GM19025 (cell line): Measurements from ENCODE around the gene MCM5.

Experiments
- ATAC-seq: cut with Tn5 transposase; IDR thresholded peaks from one replicate; pipeline ENCODE4 v1.9.1; 2021; ENCODE audit warnings: mild to moderate bottlenecking, low read depth, moderate library complexity; ENCODE audit not compliant: unreplicated experiment

MCM5 gene

DNA sequence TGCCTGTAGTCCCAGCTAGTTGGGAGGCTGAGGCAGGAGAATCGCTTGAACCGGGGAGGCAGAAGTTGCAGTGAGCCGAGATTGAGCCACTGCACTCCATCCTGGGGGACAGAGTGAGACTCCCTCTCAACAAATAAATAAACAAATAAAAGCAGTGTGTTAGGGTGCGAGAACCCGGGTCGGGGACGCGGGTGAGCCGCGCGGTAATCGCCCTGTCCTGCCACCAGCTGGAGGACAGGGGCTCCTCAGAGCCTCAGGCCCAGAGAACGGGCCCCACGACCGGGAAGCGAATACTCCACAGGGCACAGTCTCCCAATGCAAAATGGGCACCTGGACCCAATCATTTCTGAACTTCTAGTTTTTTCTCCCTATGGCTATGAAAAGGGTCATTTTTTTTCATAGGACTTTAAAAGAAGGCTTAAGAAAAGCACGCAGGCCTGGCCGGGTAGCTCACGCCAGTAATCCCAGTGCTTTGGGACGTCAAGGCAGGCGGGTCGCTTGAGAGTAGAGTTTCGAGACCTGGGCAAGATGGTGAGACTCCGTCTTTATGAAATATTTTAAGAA lies 744 bp upstream of the MCM5 start:
- ATAC-seq = no peak

DNA sequence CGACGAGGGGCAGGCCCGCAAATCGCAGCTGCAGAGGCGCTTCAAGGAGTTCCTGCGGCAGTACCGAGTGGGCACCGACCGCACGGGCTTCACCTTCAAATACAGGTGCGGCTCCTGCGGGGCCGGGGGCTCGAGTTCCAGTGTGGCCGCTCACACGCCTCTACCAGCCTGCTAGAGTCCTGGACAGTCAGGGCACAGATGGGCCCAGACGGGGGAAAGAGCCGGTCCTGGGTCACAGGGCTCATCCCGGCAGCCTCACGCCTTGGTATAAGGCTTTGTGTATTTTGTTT lies 506 bp downstream of the MCM5 start:
- ATAC-seq = no peak

DNA sequence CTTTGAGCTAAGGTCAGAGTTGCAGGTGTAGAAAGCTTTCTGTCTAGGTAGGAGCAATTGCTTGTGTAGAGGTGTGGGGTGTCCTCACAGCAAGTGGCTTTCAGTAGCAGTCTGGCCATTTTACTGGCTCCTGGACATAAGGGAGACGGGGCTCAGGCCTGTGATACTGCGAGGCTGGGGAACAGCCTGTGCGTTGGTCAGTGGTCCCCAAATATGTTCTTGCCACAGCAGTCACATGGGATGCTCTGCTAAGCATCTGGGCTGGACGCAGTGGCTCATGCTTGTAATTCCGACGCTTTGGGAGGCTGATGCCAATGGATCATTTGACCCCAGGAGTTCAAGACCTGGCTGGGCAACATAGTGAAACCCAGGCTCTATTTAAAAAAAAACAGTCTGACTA lies 1.9 kb downstream of the MCM5 start:
- no peak for ATAC-seq

DNA sequence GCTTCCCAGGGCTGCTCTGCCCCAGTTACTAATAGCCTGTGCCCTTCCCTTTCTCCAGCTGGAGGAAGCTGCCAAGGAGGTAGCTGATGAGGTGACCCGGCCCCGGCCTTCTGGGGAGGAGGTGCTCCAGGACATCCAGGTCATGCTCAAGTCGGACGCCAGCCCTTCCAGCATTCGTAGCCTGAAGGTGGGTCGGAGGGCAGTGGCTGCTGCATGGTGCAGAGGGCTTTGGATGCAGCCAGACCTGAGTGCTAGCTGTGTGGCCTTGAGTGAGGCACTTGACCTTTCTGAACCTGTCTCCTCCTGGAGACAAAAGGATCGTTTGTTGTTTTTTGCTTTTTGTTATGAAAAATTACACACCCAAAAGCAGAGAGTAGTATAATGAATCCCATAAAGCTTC lies 3.4 kb downstream of the MCM5 start:
- no peak for ATAC-seq

DNA sequence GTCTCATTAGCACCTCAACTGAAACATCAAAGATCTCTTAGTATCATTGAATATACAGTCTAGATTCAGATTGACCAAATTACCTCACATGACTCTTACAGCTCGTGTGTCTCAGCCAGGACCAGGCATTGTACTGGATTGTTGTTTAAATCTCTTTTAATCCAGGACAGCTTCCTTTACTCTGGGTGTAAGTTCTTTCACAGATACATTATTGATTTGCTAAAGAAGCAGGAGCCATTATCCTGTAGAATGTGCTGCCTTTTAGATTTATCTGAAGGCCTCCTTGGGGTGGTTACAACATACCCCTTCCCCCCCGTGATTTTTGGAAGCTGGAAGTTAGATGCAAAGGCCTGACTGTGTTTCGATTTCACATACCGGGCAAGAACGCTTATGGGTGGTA lies 4.2 kb downstream of the MCM5 start:
- no peak for ATAC-seq

DNA sequence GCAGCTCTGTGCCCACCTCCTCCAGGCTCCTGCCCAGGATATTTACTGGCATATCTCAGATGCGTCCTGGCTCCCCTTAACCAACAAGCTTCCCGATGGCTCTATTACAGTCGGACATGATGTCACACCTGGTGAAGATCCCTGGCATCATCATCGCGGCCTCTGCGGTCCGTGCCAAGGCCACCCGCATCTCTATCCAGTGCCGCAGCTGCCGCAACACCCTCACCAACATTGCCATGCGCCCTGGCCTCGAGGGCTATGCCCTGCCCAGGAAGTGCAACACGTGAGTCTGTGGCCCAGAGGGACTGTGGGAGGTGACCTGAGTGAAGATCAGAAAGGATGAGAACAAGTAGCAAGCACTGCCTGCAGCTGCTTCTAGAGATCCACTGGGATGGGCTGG lies 6.5 kb downstream of the MCM5 start:
- no peak for ATAC-seq

DNA sequence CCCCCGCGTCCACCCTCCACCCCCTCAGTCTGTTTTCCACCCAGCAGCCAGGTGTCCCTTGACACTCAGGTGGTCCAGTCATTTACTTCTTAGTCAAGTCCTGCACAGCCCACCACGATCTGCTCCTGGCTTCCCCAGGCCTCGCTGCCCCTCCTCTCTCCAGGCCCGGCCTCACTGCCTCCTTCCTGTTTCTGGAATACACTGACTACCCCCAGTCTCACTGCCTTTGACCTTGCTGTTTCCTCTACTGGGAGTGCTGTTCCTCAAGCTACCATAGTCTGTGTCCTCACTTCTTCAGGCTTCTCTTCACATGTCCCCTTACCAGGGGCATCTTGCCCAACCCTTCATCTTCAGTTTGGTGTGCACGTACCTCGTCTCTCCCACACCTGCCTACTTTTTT lies 7.4 kb downstream of the MCM5 start:
- no peak for ATAC-seq

DNA sequence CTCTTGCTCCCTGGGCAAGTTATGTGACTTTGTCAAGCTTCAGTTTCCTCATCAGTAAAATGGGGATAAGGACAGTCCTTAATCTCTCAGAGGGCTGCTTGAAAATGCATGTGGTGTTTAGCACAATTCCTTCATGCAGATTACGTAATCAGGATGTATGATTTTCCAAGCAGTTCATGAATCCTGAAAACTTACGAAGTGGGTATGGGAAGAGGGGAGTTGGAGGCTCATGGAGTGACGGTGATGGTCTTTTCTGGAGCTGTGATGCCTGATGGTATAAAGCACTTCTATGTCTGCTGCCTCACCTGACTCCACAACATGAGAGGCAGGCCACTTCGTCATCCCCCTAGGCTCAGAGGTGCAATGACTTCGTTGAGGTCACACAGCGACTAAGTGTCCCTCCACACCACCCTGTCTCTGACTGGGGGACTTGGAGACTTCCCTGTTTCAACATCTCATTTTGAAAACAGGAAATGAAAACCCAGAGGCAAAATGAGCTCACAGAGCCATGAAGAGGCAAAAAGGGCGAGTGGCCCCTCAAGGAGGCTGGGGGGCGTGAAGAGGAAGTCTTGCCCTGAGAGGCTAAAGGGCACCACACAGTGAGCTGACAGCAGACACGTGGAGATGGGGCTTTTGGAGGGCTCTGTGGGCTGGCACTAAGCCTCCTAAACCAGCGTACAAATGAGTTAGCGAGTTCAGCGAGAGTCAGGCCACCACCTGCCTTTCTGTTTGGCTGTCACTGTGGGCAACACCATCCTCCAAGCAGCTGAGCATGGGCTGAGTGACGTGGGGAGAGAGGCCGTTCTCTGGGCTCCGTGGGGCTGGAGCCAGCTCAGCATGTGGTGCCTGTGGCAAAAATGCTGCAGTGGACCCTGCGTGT lies 10.1 kb downstream of the MCM5 start:
- peak; percentile 72 for ATAC-seq

DNA sequence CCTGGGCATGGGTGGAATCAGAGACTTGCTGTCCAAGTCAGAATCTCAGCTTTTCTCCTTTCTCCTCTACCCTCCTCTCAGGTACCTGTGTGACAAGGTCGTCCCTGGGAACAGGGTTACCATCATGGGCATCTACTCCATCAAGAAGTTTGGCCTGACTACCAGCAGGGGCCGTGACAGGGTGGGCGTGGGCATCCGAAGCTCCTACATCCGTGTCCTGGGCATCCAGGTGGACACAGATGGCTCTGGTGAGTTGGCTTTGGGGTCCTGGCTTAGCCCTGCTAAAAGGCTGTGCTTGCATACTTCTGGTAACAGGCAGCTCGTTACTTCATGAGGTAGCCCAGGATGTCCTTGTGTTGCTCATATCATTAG lies 10.7 kb downstream of the MCM5 start:
- ATAC-seq = no peak

DNA sequence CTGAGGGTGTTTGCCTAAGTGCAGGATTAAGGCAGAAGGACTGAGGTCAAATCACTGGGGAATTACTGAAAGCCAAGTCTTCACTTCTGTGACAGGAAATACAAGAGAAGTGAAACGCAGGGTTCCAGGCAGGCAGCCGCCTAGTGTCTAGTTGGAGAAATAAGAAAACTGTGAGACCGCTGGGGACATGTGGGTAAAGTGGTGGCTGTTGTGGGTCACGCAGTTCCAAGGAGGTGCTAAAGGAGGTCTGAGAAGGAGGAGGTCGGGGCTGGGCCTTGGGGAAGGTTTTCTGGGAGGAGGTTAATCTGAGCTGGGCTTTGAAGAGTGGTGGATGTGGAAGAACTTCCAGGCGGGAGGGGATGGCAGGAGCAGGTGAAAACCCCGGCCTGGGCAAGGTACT lies 11.2 kb downstream of the MCM5 start:
- no peak for ATAC-seq

DNA sequence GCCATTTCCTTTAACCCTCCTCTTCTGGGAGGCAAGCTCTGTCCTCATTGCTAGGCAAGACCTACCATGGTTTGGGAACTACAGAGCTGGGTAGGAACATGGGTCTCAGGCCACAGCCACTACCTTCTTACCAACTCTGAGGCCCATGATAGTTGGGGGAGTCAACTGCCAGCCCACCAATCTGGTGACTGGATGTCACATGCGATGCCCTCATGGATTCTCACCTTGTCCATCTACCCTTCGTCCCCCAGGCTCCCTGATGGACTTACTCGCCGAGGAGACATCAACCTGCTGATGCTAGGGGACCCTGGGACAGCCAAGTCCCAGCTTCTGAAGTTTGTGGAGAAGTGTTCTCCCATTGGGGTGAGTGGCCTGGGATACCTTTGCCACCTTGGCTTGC lies 13.7 kb downstream of the MCM5 start:
- ATAC-seq = no peak

DNA sequence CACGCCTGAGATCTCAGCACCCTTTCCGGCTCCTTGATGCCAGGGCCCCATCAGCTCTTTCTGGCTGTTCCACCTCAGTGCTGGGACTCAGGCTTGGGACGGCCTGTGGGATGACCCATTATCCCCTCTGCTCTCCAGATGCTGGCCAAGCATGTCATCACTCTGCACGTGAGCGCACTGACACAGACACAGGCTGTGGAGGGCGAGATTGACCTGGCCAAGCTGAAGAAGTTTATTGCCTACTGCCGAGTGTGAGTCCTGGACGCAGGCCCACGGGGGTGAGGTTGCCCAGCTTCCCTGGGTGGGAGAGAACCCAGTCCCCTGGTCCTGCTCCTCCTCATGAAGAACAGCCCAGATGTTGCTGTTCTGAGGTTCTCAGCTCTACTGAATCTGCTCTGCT lies 17.7 kb downstream of the MCM5 start:
- ATAC-seq = no peak

DNA sequence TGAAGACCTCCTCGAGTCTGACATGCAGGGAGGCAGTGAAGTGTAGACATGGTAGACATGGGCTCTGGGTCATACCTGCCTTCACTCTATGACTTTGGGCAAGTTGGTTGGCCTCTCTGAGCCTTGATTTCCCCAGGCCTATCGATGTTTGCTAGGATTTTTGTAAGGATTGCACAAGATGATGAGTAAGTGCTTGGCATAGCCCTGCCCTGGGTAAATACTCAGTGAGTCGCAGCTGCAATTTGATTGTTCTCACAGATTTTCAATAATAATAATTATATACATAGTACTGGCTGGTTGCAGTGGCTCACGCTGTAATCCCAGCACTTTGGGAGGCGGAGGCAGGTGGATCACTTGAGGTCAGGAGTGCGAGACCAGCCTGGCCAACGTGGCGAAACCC lies 18.1 kb downstream of the MCM5 start:
- ATAC-seq = no peak

DNA sequence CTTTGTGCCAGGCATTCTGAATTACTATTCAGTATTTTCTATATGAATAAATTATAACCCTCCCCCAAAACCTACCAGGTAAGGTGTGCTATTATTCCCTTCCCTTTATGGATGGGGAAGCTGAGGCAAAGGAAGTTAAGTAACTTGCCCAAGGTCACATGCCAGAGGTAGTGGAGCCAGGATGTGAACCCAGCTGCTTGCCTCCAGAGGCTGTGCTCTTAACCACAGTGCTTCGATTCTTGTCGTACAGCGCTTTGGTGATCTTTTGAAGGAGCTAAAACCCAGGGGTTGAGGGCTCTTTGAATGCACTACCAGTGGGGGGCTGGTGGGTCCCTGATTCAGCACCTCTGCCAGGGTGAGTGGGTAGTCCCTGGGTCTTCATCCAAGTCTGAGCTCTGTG lies 18.8 kb downstream of the MCM5 start:
- ATAC-seq = no peak

DNA sequence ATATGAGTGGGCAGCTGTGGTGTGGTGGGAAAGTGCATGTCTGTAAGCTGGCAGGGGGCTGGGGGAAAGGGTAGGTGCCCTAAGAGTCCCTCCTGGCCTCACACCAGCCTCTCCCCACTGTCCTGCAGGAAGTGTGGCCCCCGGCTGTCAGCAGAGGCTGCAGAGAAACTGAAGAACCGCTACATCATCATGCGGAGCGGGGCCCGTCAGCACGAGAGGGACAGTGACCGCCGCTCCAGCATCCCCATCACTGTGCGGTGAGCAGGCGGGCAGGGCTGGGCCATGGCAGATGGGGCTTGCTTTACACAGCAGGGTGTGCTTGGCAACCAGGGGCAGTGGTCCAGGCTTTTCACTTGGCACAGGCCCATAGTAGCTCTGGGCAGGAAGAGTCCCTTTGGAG lies 19.8 kb downstream of the MCM5 start:
- no peak for ATAC-seq

DNA sequence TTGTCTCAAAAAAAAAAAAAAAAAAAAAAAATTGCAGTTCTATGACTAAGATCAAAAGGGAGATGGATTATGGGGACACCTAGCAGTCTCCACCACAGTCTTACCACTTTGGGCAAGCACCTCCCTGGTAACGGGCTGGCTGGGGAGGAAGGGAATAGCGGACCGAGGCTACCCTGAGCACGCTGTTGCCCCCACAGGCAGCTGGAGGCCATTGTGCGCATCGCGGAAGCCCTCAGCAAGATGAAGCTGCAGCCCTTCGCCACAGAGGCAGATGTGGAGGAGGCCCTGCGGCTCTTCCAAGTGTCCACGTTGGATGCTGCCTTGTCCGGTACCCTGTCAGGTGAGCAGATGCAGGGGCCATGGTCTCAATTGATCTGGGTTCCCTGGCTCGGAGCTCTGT lies 21.2 kb downstream of the MCM5 start:
- no peak for ATAC-seq

DNA sequence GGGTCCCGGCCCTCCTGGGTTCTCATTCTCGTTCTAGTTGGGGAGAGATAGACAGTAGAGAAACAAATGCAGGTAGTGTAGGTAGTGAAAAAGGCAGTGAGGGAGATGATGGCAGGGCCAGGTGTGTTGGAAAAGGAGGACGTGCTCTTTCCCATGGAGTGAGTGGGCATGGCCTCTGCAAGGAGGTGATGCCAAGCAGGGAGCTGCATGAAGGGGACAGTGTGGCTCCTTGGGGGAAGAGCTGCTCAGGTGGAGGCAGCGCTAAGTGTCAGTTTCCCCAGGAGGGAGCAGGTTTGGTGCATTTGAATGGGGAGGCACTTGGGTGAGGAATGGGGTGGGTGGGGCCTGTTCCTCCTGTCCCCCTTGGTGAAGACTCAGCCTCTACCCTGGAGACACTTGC lies 22.2 kb downstream of the MCM5 start:
- no peak for ATAC-seq

DNA sequence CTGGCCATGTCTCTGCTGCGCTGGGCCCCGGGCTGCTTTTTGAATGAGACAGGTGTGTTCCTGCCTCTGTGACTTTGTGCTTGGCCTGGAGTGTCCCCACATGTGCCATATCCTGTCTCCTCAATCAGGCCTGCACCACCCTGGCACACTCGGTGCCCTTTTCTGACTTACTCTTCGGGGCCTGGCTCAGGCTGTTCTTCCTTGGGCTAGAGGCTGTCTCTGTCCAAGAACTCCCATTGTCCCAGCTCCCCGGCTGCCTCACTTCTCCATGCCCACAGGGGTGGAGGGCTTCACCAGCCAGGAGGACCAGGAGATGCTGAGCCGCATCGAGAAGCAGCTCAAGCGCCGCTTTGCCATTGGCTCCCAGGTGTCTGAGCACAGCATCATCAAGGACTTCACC lies 23.0 kb downstream of the MCM5 start:
- ATAC-seq = no peak

DNA sequence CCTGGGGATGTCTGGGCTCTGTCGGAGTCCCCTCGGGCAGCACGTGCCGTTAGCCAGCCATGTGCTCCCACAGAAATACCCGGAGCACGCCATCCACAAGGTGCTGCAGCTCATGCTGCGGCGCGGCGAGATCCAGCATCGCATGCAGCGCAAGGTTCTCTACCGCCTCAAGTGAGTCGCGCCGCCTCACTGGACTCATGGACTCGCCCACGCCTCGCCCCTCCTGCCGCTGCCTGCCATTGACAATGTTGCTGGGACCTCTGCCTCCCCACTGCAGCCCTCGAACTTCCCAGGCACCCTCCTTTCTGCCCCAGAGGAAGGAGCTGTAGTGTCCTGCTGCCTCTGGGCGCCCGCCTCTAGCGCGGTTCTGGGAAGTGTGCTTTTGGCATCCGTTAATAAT lies 24.1 kb downstream of the MCM5 start:
- ATAC-seq = no peak

DNA sequence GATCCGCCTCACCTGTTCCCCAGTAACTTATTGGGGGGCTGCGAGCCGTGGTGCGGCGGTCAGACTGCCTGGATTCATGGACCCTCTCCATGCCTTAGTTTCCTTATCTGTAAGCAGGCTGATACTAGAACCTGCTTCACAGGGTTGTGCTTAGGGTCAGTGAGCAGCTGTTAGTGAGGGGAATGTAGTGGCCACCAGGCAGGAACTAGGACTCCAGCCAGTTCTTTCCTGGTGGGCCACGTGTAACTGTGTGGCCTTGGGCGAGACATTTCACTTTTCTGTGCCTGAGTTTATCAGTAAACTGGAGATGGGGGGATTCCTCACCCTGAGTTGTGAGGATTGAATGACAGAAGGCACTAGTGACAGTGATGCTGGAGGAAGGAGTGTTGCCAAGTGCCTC lies 24.8 kb downstream of the MCM5 start:
- no peak for ATAC-seq

DNA sequence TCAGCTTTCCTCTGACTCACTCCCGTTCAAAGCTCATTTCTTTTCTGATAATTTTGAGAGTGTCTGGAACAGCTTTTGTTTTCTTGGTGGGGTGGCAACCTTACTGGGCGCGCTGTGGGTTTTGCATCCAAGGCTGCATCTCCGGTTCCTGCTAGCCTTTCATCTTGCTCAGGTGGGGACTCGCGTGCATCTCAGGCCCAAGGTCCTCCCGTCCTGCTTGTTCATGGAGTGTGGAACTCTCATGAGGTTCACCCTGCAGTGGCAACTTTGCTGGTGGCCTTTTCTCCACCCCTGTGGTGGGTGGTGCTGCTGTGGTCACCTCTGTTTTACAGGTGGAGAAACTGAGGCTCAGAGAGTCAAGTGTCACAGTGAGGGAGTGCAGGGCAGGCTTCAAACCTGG lies 25.6 kb downstream of the MCM5 start:
- ATAC-seq = no peak

DNA sequence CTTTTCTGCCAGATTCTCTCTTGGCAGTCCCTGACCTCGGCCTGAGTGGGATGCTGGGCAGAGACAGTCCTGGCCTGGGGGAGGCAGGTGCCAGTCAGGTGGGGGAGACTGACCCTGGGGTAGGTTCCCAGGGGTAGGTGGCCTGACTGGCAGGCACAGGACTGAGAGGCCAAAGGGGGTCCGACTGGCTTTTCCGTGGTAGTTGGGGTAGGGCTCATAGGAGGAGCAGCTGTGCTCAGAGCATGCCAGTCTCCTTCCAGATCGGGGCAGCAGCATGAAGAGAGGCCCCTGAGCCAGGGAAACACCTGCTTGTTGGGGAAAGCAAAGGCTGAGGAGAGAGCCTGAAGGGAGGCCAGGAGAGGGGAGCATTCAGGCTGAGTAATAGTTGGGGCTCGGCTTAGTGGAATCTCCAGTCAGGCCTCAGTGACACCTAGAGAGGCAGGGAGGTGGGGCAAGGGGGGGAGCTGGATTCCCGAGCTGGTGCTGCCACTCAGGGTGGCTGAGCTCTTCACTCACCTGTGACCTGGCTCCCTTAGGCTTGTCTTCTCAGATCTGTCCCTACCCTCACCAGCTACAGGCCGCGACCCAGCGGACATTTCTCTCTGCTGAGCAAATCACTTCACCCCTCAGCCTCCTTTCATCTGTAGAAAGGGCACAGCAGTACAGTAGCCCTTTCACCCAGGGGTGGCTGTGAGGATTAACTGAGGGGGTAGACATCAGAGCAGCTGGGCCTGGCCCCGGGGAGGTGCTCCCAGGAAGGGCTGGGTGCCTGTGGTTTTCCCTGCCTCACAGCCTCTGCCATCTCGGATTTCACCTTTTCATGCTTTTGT lies 26.2 kb downstream of the MCM5 start:
- no peak for ATAC-seq
